HepG2 (cell line): ENCODE measurements around the gene IWS1. TPM values are rescaled to one million over a fixed set of nuclear protein-coding genes. Genes with fewer than 3 reads are reported as not detected.
A peak's percentile ranks its signal among the peaks of the same experiment; 100 is the strongest.

Experiments used
- AHR ChIP-seq: IDR thresholded peaks from 2 replicates; pipeline ENCODE4 v1.6.1; 2018; ENCODE audit warnings: missing genetic modification reagents, missing compliant biosample characterization
- GPN1 ChIP-seq: sonication (generic); formaldehyde crosslinking; IDR thresholded peaks from 2 replicates; pipeline ENCODE4 v1.5.1; 2020; ENCODE audit warnings: missing genetic modification reagents, borderline replicate concordance
- SATB2 ChIP-seq: sonication (generic); formaldehyde crosslinking; IDR thresholded peaks from 2 replicates; pipeline ENCODE4 v1.5.0; 2020; ENCODE audit warnings: missing genetic modification reagents
- SETDB1 ChIP-seq: sonication (generic); formaldehyde crosslinking; IDR thresholded peaks from 2 replicates; pipeline ENCODE4 v1.5.1; 2020; ENCODE audit warnings: missing genetic modification reagents, mild to moderate bottlenecking, borderline replicate concordance
- SMYD3 ChIP-seq: sonication (generic); formaldehyde crosslinking; IDR thresholded peaks from 2 replicates; pipeline ENCODE4 v1.8.1; 2023; ENCODE audit warnings: mild to moderate bottlenecking, missing genetic modification reagents
- TAF1 ChIP-seq: sonication (generic); formaldehyde crosslinking; IDR thresholded peaks from 2 replicates; pipeline ENCODE4 v1.4.0; 2020; ENCODE audit warnings: missing genetic modification reagents
- TCF7 ChIP-seq: sonication (generic); IDR thresholded peaks from 2 replicates; pipeline ENCODE4 v1.6.1; 2016; ENCODE audit warnings: antibody characterized with exemption, low read depth
- YY1 ChIP-seq: IDR thresholded peaks from 2 replicates; pipeline ENCODE4 v1.6.1; 2011; ENCODE audit warnings: low read length, low read depth, moderate library complexity, mild to moderate bottlenecking; ENCODE audit not compliant: insufficient read depth, insufficient replicate concordance
- ZEB1 ChIP-seq: IDR thresholded peaks from 2 replicates; pipeline ENCODE4 v1.6.1; 2012; ENCODE audit warnings: mild to moderate bottlenecking, low read depth, inconsistent platforms; ENCODE audit not compliant: insufficient replicate concordance
- ZNF703 ChIP-seq: sonication (generic); formaldehyde crosslinking; IDR thresholded peaks from 2 replicates; pipeline ENCODE4 v1.5.1; 2020; ENCODE audit warnings: missing genetic modification reagents, mild to moderate bottlenecking, moderate library complexity, borderline replicate concordance
- ZNF780A ChIP-seq: sonication (generic); formaldehyde crosslinking; IDR thresholded peaks from 2 replicates; pipeline ENCODE4 v1.8.0; 2022; ENCODE audit warnings: mild to moderate bottlenecking, missing genetic modification reagents, moderate library complexity
- ZSCAN12 ChIP-seq: sonication (generic); formaldehyde crosslinking; IDR thresholded peaks from 2 replicates; pipeline ENCODE4 v1.9.0; 2021; ENCODE audit warnings: mild to moderate bottlenecking, missing genetic modification reagents
- polyA plus RNA-seq, 8 experiments: library from polyadenylated mRNA; depleted of rRNA in 3 of 8; stranded (reverse) in 7 of 8; unstranded in 1 of 8; fragments of >200 nt; fragmentation: Illumina TruSeq in 4 of 8; extraction: Trizol in 4 of 8; gene quantifications; 2 replicates each; pipeline versions ENCODE4 v1.2.1 to v1.2.3, GENCODE V29; 2011 to 2016; ENCODE audit warnings: low read depth in 4 of 8, missing spikeins in 1 of 8, mixed read lengths in 1 of 8; ENCODE audit not compliant: insufficient read depth in 1 of 8
- total RNA-seq, 5 experiments: library from RNA; depleted of rRNA; stranded (reverse); fragments of >200 nt; fragmentation: Illumina TruSeq; extraction: Trizol; gene quantifications; 2 replicates each; pipeline ENCODE4 v1.2.3, GENCODE V29; 2016; ENCODE audit warnings: low read depth in 1 of 5
- TF ChIP-seq, protein P1 (sequence below): sonication (generic); formaldehyde crosslinking; IDR thresholded peaks from 2 replicates; pipeline ENCODE4 v1.4.0; 2020; ENCODE audit warnings: missing genetic modification reagents, borderline replicate concordance
- TF ChIP-seq, protein P2 (sequence below): sonication (generic); formaldehyde crosslinking; IDR thresholded peaks from 2 replicates; pipeline ENCODE4 v1.4.0; 2020; ENCODE audit warnings: missing genetic modification reagents, mild to moderate bottlenecking, borderline replicate concordance
- TF ChIP-seq, protein P3 (sequence below): sonication (generic); formaldehyde crosslinking; IDR thresholded peaks from 2 replicates; pipeline ENCODE4 v1.4.0; 2020; ENCODE audit warnings: missing genetic modification reagents
- TF ChIP-seq, protein P4 (sequence below): sonication (generic); formaldehyde crosslinking; IDR thresholded peaks from 2 replicates; pipeline ENCODE4 v1.5.1; 2020; ENCODE audit warnings: mild to moderate bottlenecking, moderate library complexity, missing genetic modification reagents

The IWS1 gene
- total and polyA plus RNA-seq, 2 of the 13 experiments (the other 11 are each of a cell fraction or from before 2014, with no cell fraction given): 28.9 to 62.3 TPM

DNA sequence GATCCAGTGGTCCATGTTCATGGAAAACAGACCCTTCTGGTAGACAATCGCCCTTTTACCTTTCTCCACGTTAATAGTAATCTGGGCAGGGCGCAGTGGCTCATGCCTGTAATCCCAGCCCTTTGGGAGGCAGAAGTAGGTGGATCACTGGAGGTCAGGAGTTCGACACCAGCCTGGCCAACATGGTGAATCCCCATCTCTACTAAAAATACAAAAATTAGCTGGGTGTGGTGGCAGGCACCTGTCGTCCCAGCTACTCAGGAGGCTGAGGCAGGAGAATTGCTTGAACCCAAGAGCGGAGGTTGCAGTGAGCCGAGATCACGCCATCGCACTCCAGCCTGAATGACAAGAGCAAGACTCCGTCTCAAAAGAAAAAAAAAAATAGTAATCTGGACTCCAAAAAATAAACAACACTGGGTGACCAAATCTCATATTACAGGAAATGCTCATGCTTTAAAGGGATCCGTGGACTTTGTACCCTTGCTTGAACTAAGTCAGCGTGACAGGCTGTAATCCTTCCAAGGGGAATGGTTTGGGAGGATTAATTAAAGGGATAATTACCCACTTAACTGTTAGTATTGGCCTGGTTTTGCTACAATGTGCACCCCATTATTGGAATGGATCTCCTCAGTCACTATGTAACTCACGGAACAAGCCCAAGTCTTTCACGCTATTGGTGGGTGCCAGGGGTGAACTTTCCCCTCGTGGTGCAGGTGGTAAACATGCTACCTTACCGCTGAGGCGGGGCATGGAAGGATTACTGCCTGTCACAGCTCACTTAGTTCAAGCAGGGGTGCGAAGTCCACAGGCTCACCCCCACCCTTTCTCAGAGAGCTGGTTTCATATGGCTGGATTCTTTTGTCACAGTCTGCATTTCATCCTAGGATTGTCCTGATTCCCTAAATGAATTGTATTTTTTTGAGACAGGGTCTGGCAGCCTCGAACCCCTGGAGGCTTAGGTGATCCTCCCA is 71.4 kb downstream of the IWS1 start (continued):
- TF ChIP-seq, protein P1, sequence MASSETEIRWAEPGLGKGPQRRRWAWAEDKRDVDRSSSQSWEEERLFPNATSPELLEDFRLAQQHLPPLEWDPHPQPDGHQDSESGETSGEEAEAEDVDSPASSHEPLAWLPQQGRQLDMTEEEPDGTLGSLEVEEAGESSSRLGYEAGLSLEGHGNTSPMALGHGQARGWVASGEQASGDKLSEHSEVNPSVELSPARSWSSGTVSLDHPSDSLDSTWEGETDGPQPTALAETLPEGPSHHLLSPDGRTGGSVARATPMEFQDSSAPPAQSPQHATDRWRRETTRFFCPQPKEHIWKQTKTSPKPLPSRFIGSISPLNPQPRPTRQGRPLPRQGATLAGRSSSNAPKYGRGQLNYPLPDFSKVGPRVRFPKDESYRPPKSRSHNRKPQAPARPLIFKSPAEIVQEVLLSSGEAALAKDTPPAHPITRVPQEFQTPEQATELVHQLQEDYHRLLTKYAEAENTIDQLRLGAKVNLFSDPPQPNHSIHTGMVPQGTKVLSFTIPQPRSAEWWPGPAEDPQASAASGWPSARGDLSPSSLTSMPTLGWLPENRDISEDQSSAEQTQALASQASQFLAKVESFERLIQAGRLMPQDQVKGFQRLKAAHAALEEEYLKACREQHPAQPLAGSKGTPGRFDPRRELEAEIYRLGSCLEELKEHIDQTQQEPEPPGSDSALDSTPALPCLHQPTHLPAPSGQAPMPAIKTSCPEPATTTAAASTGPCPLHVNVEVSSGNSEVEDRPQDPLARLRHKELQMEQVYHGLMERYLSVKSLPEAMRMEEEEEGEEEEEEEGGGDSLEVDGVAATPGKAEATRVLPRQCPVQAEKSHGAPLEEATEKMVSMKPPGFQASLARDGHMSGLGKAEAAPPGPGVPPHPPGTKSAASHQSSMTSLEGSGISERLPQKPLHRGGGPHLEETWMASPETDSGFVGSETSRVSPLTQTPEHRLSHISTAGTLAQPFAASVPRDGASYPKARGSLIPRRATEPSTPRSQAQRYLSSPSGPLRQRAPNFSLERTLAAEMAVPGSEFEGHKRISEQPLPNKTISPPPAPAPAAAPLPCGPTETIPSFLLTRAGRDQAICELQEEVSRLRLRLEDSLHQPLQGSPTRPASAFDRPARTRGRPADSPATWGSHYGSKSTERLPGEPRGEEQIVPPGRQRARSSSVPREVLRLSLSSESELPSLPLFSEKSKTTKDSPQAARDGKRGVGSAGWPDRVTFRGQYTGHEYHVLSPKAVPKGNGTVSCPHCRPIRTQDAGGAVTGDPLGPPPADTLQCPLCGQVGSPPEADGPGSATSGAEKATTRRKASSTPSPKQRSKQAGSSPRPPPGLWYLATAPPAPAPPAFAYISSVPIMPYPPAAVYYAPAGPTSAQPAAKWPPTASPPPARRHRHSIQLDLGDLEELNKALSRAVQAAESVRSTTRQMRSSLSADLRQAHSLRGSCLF (CRISPR knock-in tag): no peak
- TF ChIP-seq ZEB1 (no peak), ZNF703 (CRISPR knock-in tag) (no peak; the same call in 1 of the 2 replicates), AHR (peak; percentile 25), ZNF780A (CRISPR knock-in tag) (no peak), SETDB1 (CRISPR knock-in tag) (no peak), SMYD3 (no peak), ZSCAN12 (CRISPR knock-in tag) (peak; percentile 38), YY1 (peak; percentile 7), TCF7 (peak; percentile 60), TAF1 (peak; percentile 40), SATB2 (CRISPR knock-in tag) (0 out of 2 replicates have a peak, but pooled peaks have one; percentile 63), GPN1 (CRISPR knock-in tag) (no peak)
- TF ChIP-seq, protein P2, sequence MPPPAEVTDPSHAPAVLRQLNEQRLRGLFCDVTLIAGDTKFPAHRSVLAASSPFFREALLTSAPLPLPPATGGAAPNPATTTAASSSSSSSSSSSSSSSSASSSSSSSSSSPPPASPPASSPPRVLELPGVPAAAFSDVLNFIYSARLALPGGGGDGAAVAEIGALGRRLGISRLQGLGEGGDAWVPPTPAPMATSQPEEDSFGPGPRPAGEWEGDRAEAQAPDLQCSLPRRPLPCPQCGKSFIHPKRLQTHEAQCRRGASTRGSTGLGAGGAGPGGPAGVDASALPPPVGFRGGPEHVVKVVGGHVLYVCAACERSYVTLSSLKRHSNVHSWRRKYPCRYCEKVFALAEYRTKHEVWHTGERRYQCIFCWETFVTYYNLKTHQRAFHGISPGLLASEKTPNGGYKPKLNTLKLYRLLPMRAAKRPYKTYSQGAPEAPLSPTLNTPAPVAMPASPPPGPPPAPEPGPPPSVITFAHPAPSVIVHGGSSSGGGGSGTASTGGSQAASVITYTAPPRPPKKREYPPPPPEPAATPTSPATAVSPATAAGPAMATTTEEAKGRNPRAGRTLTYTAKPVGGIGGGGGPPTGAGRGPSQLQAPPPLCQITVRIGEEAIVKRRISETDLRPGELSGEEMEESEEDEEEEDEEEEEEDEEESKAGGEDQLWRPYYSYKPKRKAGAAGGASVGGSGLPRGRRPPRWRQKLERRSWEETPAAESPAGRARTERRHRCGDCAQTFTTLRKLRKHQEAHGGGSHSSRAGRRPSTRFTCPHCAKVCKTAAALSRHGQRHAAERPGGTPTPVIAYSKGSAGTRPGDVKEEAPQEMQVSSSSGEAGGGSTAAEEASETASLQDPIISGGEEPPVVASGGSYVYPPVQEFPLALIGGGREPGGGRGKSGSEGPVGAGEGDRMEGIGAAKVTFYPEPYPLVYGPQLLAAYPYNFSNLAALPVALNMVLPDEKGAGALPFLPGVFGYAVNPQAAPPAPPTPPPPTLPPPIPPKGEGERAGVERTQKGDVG: peak; percentile 78; the same call in 1 of the 2 replicates
- TF ChIP-seq, protein P3, sequence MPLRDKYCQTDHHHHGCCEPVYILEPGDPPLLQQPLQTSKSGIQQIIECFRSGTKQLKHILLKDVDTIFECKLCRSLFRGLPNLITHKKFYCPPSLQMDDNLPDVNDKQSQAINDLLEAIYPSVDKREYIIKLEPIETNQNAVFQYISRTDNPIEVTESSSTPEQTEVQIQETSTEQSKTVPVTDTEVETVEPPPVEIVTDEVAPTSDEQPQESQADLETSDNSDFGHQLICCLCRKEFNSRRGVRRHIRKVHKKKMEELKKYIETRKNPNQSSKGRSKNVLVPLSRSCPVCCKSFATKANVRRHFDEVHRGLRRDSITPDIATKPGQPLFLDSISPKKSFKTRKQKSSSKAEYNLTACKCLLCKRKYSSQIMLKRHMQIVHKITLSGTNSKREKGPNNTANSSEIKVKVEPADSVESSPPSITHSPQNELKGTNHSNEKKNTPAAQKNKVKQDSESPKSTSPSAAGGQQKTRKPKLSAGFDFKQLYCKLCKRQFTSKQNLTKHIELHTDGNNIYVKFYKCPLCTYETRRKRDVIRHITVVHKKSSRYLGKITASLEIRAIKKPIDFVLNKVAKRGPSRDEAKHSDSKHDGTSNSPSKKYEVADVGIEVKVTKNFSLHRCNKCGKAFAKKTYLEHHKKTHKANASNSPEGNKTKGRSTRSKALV (CRISPR knock-in tag): peak; percentile 64; the same call in 1 of the 2 replicates
- TF ChIP-seq, protein P4, sequence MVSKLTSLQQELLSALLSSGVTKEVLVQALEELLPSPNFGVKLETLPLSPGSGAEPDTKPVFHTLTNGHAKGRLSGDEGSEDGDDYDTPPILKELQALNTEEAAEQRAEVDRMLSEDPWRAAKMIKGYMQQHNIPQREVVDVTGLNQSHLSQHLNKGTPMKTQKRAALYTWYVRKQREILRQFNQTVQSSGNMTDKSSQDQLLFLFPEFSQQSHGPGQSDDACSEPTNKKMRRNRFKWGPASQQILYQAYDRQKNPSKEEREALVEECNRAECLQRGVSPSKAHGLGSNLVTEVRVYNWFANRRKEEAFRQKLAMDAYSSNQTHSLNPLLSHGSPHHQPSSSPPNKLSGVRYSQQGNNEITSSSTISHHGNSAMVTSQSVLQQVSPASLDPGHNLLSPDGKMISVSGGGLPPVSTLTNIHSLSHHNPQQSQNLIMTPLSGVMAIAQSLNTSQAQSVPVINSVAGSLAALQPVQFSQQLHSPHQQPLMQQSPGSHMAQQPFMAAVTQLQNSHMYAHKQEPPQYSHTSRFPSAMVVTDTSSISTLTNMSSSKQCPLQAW (CRISPR knock-in tag): peak; percentile 46
